Measurements from ENCODE around the gene MVD. TPM values are rescaled to one million over a fixed set of nuclear protein-coding genes. Genes with fewer than 3 reads are reported as not detected.

MVD gene
- polyA plus RNA-seq, 3 donors = 9.0 to 17.9 (median 12.2) TPM

GRCh38 chr16:88655053-88655732 is 7.7 kb downstream of the MVD start:
- Histone ChIP-seq H3K27ac (ENCODE audit: low read depth in 1 of 2, low read length in 2 of 2) (no peak overlapping the region), H3K27me3 (ENCODE audit: control insufficient read depth in 2 of 2, insufficient read depth in 2 of 2, low read length in 2 of 2) (no peaks in the 10 kb centered on the region), H3K79me2 (ENCODE audit: insufficient read depth, low read length) (peaks cover 6% of the 10 kb centered on the region), H2AFZ (ENCODE audit: insufficient read depth, low read depth, low read length, poor library complexity, severe bottlenecking) (no peak overlapping the region), H3K36me3 (replicated peaks in 1 of 2; ENCODE audit: control insufficient read depth in 1 of 2, insufficient read depth in 2 of 2, low read length in 2 of 2) (peaks cover 10 to 15% of the 10 kb centered on the region in 2 donors), H3K4me3 (replicated peaks in 1 of 3; ENCODE audit: low read depth in 2 of 3, low read length in 3 of 3) (no peak overlapping the region), H3K4me2 (replicated peaks; ENCODE audit: extremely low read depth, low read length, poor library complexity, severe bottlenecking) (no peak overlapping the region), H3K9ac (ENCODE audit: insufficient read depth, low read length, poor library complexity, severe bottlenecking) (no peak overlapping the region), H4K20me1 (ENCODE audit: insufficient read depth, low read length) (peaks cover 6% of the 10 kb centered on the region), H3K4me1 (ENCODE audit: control insufficient read depth in 1 of 2, insufficient read depth in 2 of 2, low read length in 2 of 2) (peaks cover 11 to 16% of the 10 kb centered on the region in 2 donors), H3K9me3 (replicated peaks in 1 of 2; ENCODE audit: control insufficient read depth in 1 of 2, insufficient read depth in 1 of 2, low read length in 2 of 2) (no peaks in the 10 kb centered on the region)
- H3K9me3 Mint-ChIP-seq = no peaks in the 10 kb centered on the region
- intact Hi-C loops (cut with micrococcal nuclease) = no loop called here
- no peak overlapping the region for H3K4me3 Mint-ChIP-seq
- WGBS (ENCODE audit: insufficient coverage) = 97% methylated on average over 46 of the region's 50 CpGs
- peak overlapping the region in 2 of 7 donors; percentile 30 to 41 for H3K27ac Mint-ChIP-seq
- H3K4me1 Mint-ChIP-seq = peaks cover 10% of the 10 kb centered on the region
- peaks cover 0 to 5% (median 2%) of the 10 kb centered on the region in 3 donors for H3K27me3 Mint-ChIP-seq (ENCODE audit: low read depth in 3 of 3)
- DNase-seq = no peak
- TF ChIP-seq CTCF (IDR thresholded peaks at IDR 0.05) = no peak
- peaks cover 22 to 53% of the 10 kb centered on the region in 2 donors for H3K36me3 Mint-ChIP-seq

GRCh38 chr16:88654363-88655052 is 8.4 kb downstream of the MVD start:
- H3K4me3 ChIP-seq (replicated peaks in 1 of 3; ENCODE audit: low read depth in 2 of 3, low read length in 3 of 3) = no peak overlapping the region
- H3K9ac ChIP-seq (ENCODE audit: insufficient read depth, low read length, poor library complexity, severe bottlenecking) = no peak overlapping the region
- intact Hi-C loops (cut with micrococcal nuclease) = loop anchor here in 1 of 2 donors (5.0 kb wide), 1 partner anchor 33 kb away; the partner anchor contains the start of gene SNAI3
- no peak overlapping the region for H2AFZ ChIP-seq (ENCODE audit: insufficient read depth, low read depth, low read length, poor library complexity, severe bottlenecking)
- Mint-ChIP-seq H3K27ac (peak overlapping the region in 2 of 7 donors; percentile 30 to 54), H3K27me3 (ENCODE audit: low read depth in 3 of 3) (peaks cover 0 to 5% (median 2%) of the 10 kb centered on the region in 3 donors), H3K9me3 (no peaks in the 10 kb centered on the region), H3K4me1 (peaks cover 12% of the 10 kb centered on the region), H3K36me3 (peaks cover 22 to 49% of the 10 kb centered on the region in 2 donors), H3K4me3 (no peak overlapping the region)
- peaks cover 14 to 22% of the 10 kb centered on the region in 2 donors for H3K4me1 ChIP-seq (ENCODE audit: control insufficient read depth in 1 of 2, insufficient read depth in 2 of 2, low read length in 2 of 2)
- peaks cover 13% of the 10 kb centered on the region for H4K20me1 ChIP-seq (ENCODE audit: insufficient read depth, low read length)
- H3K9me3 ChIP-seq (replicated peaks in 1 of 2; ENCODE audit: control insufficient read depth in 1 of 2, insufficient read depth in 1 of 2, low read length in 2 of 2) = no peaks in the 10 kb centered on the region
- whole genome bisulfite sequencing (ENCODE audit: insufficient coverage) = 97% methylated on average over 24 of the region's 28 CpGs
- H3K79me2 ChIP-seq (ENCODE audit: insufficient read depth, low read length) = peaks cover 13% of the 10 kb centered on the region
- H3K36me3 ChIP-seq (replicated peaks in 1 of 2; ENCODE audit: control insufficient read depth in 1 of 2, insufficient read depth in 2 of 2, low read length in 2 of 2) = peaks cover 10 to 15% of the 10 kb centered on the region in 2 donors
- H3K27me3 ChIP-seq (ENCODE audit: control insufficient read depth in 2 of 2, insufficient read depth in 2 of 2, low read length in 2 of 2) = no peaks in the 10 kb centered on the region
- no peak overlapping the region for H3K4me2 ChIP-seq (replicated peaks; ENCODE audit: extremely low read depth, low read length, poor library complexity, severe bottlenecking)
- H3K27ac ChIP-seq (ENCODE audit: low read depth in 1 of 2, low read length in 2 of 2) = no peak overlapping the region
- DNase-seq = no peak
- TF ChIP-seq CTCF (IDR thresholded peaks at IDR 0.05) = no peak

Measured in CD14-positive monocyte (primary cell).